GM21723 (cell line): Measurements from ENCODE around the gene ERBIN.

ENCODE experiments used
- ATAC-seq: cut with Tn5 transposase; IDR thresholded peaks from one replicate; pipeline ENCODE4 v1.9.1; 2021; ENCODE audit warnings: mild to moderate bottlenecking, moderate library complexity; ENCODE audit not compliant: unreplicated experiment

ERBIN gene

DNA sequence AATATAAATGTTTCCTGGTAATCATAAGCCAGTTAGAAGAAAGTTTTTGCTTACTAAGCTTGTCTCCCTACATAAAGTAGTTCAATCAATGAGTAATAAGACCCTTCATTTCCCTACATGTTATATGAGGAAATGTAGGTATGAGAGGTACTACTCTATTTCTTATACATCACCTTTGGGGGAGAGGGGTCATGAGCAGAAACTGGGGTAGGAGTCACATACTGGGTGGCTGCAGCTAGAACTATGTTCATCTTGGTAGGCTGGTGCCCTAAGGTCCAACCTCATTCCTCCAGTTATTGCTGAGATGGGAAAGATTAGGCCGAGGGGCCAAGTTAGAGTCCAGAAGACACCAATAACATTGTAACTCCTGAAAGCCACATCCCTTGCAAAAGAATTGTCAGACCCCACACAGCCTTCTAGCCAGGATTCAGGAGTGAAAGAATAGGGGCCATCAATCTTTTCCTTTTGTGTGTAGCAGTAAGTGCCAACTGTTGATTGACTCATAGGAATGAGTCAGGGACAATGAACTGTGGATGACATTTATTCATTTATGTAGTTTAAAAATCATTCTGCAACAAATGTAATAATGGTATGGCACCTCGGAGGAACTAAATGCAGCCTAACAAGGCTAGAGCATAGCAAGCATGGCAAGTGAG, 196.1 kb downstream of the ERBIN start:
- ATAC-seq = no peak

- no peak for ATAC-seq
Measured at GRCh38 chr5:66129144-66129543, 202.8 kb downstream of the ERBIN start.

DNA sequence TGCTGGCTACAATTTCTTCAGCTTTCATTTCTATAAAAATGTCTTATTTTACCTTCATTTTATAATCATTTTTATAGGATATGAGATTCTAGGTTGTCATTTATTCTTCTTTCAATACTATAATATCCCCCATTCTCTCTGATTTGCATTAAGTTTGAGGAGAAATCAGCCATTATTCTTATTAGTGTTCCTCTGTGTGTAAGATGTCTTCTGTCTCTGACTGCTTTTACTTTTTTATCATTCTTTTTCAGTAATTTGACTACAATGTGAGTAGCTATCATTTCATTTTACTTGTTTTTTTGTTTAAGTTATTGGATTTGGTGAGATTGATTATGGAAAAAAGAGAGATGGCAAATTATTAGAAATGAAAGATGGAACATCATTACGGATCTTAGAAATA, 204.1 kb downstream of the ERBIN start:
- ATAC-seq = no peak
